Measurements from ENCODE around the gene SPP1. TPM values are rescaled to one million over a fixed set of nuclear protein-coding genes. Genes with fewer than 3 reads are reported as not detected.

The SPP1 gene
- total and polyA plus RNA-seq, 9 of the 15 experiments (the other 6 are each of a cell fraction or from before 2014, with no cell fraction given) = 0.10 to 0.64 TPM; not detected in 7

DNA sequence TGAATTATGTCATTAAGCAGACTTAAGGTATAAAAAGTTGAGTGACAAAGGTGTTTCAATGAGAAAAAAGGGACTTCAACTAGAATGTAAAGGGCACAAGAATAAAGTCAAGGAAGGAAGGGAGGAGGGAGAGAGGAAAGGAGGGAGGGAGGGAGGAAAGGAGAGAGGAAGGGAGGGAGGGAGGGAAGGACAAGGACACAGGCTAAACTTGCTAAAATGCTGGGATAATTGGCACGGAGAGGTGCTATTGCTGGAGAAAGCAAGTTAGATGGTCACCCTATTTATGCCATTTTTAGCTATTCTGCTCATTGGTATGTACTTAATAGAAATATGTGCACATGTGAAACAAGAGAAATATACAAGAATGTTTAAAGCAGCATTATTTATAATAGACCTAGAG is 44.9 kb upstream of the SPP1 start (continued):
- TF ChIP-seq RNF219 (CRISPR knock-in tag; IDR thresholded peaks at IDR 0.05) (no peak), SP2 (IDR thresholded peaks at IDR 0.05; ENCODE audit: extremely low read depth, low read depth, low read length, poor library complexity, severe bottlenecking) (no peak), ZNF764 (CRISPR knock-in tag; IDR thresholded peaks at IDR 0.05; ENCODE audit: low read depth) (no peak), KDM4B (IDR thresholded peaks at IDR 0.05; ENCODE audit: borderline replicate concordance in 2 of 2, low read depth in 1 of 2) (no peak), ETV6 (IDR thresholded peaks at IDR 0.05; ENCODE audit: borderline replicate concordance in 1 of 2, low read depth in 2 of 2, low read length in 1 of 2) (no peak), ETV6 (CRISPR knock-in tag; IDR thresholded peaks at IDR 0.05; ENCODE audit: borderline replicate concordance) (no peak), SAP30 (IDR thresholded peaks at IDR 0.05; ENCODE audit: borderline replicate concordance, insufficient read depth, low read depth, low read length, poor library complexity, severe bottlenecking) (no peak), ZNF518B (CRISPR knock-in tag; IDR thresholded peaks at IDR 0.05) (no peak), LARP7 (IDR thresholded peaks at IDR 0.05) (no peak), SRSF1 (IDR thresholded peaks at IDR 0.05; ENCODE audit: low read depth, low read length) (no peak), EZH2 (IDR thresholded peaks at IDR 0.05; ENCODE audit: borderline replicate concordance, low read depth, low read length) (no peak), L3MBTL2 (IDR thresholded peaks at IDR 0.05) (no peak), IFI16 (CRISPR knock-in tag; IDR thresholded peaks at IDR 0.05) (no peak)
- TF ChIP-seq, protein P1, sequence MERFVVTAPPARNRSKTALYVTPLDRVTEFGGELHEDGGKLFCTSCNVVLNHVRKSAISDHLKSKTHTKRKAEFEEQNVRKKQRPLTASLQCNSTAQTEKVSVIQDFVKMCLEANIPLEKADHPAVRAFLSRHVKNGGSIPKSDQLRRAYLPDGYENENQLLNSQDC (CRISPR knock-in tag; IDR thresholded peaks at IDR 0.05) = no peak

All from K562 (cell line).